HepG2 (cell line): Measurements from ENCODE around the gene CARD19. TPM values are rescaled to one million over a fixed set of nuclear protein-coding genes. Genes with fewer than 3 reads are reported as not detected.

Source experiments
- ERF ChIP-seq: IDR thresholded peaks from 2 replicates; pipeline ENCODE4 v1.6.1; 2018; ENCODE audit warnings: missing biosample characterization, missing genetic modification reagents
- FOSL1 ChIP-seq: sonication (generic); formaldehyde crosslinking; IDR thresholded peaks from 2 replicates; pipeline ENCODE4 v1.9.0; 2021; ENCODE audit warnings: missing genetic modification reagents, borderline replicate concordance
- TRIM22 ChIP-seq: fragments of 450-650 bp; IDR thresholded peaks from 2 replicates; pipeline ENCODE4 v1.6.1; 2017
- ZNF101 ChIP-seq: sonication (generic); formaldehyde crosslinking; IDR thresholded peaks from 2 replicates; pipeline ENCODE4 v1.4.0; 2020; ENCODE audit warnings: mild to moderate bottlenecking, low read depth, missing genetic modification reagents, borderline replicate concordance
- ZNF263 ChIP-seq: sonication (generic); formaldehyde crosslinking; IDR thresholded peaks from 2 replicates; pipeline ENCODE4 v1.4.0; 2020; ENCODE audit warnings: missing genetic modification reagents
- ZNF33A ChIP-seq: sonication (generic); formaldehyde crosslinking; IDR thresholded peaks from 2 replicates; pipeline ENCODE4 v1.5.1; 2020; ENCODE audit warnings: missing genetic modification reagents, mild to moderate bottlenecking, moderate library complexity, borderline replicate concordance
- ZNF446 ChIP-seq: sonication (generic); formaldehyde crosslinking; IDR thresholded peaks from 2 replicates; pipeline ENCODE4 v1.5.0; 2020; ENCODE audit warnings: mild to moderate bottlenecking, missing genetic modification reagents
- ZNF687 ChIP-seq: sonication (generic); formaldehyde crosslinking; IDR thresholded peaks from 2 replicates; pipeline ENCODE4 v1.5.1; 2020; ENCODE audit warnings: mild to moderate bottlenecking, missing genetic modification reagents, moderate library complexity
- polyA plus RNA-seq, 8 experiments: library from polyadenylated mRNA; depleted of rRNA in 3 of 8; stranded (reverse) in 7 of 8; unstranded in 1 of 8; fragments of >200 nt; fragmentation: Illumina TruSeq in 4 of 8; extraction: Trizol in 4 of 8; gene quantifications; 2 replicates each; pipeline versions ENCODE4 v1.2.1 to v1.2.3, GENCODE V29; 2011 to 2016; ENCODE audit warnings: low read depth in 4 of 8, missing spikeins in 1 of 8, mixed read lengths in 1 of 8; ENCODE audit not compliant: insufficient read depth in 1 of 8
- total RNA-seq, 5 experiments: library from RNA; depleted of rRNA; stranded (reverse); fragments of >200 nt; fragmentation: Illumina TruSeq; extraction: Trizol; gene quantifications; 2 replicates each; pipeline ENCODE4 v1.2.3, GENCODE V29; 2016; ENCODE audit warnings: low read depth in 1 of 5

CARD19 gene
- total and polyA plus RNA-seq, 2 of the 13 experiments (the other 11 are each of a cell fraction or from before 2014, with no cell fraction given), result 18.4 to 47.2 TPM

- TF ChIP-seq ZNF687 (CRISPR knock-in tag) (0 out of 2 replicates have a peak, but pooled peaks have one; percentile 29), ZNF33A (CRISPR knock-in tag) (no peak), ZNF263 (CRISPR knock-in tag) (no peak), FOSL1 (CRISPR knock-in tag) (no peak), ZNF446 (CRISPR knock-in tag) (no peak), ZNF101 (CRISPR knock-in tag) (no peak), TRIM22 (no peak), ERF (CRISPR knock-in tag) (no peak)
These were observed 43.6 kb downstream of the CARD19 start (continued) for GRCh38 chr9:93139365-93140182.
